Thoracic aorta (tissue), 2 donors: ENCODE results near the gene ZC3H18. TPM values are rescaled to one million over a fixed set of nuclear protein-coding genes. Genes with fewer than 3 reads are reported as not detected.

ENCODE experiments used
- ATAC-seq: fragments of 150-250 bp; one replicate; pipeline ENCODE4 v1.8.0; 2017; ENCODE audit warnings: low read depth; ENCODE audit not compliant: insufficient number of reproducible peaks, low FRiP score
- DNase-seq: peaks from one replicate; pipeline ENCODE4 v3.0.0-alpha.2; 2020; ENCODE audit warnings: low spot score
- H3K27ac ChIP-seq, 2 donors: fragments of 200-600 bp; sonication (generic); 1 replicate in 1 of 2; 2 replicates in 1 of 2; pipeline ENCODE4 v1.5.1; 2016; ENCODE audit warnings: mild to moderate bottlenecking in 2 of 2, moderate library complexity in 2 of 2
- H3K27me3 ChIP-seq: fragments of 200-600 bp; sonication (generic); replicated peaks from 2 replicates; pipeline ENCODE4 v1.6.0; 2016; ENCODE audit warnings: mild to moderate bottlenecking; ENCODE audit not compliant: insufficient read depth
- H3K36me3 ChIP-seq: fragments of 200-600 bp; sonication (generic); one replicate; pipeline ENCODE4 v1.5.1; 2016
- H3K4me1 ChIP-seq, 2 donors: fragments of 200-600 bp; sonication (generic); 1 replicate in 1 of 2; 2 replicates in 1 of 2; pipeline versions ENCODE4 v1.5.1 to v1.6.0; 2016; ENCODE audit warnings: low read depth in 2 of 2, mild to moderate bottlenecking in 1 of 2; ENCODE audit not compliant: control insufficient read depth in 1 of 2
- H3K4me3 ChIP-seq: fragments of 200-600 bp; sonication (generic); 2 replicates; pipeline ENCODE4 v1.5.1; 2016; ENCODE audit warnings: mild to moderate bottlenecking
- H3K9me3 ChIP-seq: fragments of 200-600 bp; sonication (generic); 2 replicates; pipeline ENCODE4 v1.5.1; 2016
- total RNA-seq, 2 donors: library from RNA; depleted of rRNA; stranded (reverse); fragments of >200 nt; gene quantifications; one replicate each; pipeline versions ENCODE4 v1.1.0 to v1.2.3, GENCODE V29; 2016
- TF ChIP-seq, protein P1 (sequence below): fragments of 200-600 bp; sonication (generic); IDR thresholded peaks from one replicate; pipeline ENCODE4 v1.5.1; 2019; ENCODE audit warnings: antibody characterized with exemption

Gene ZC3H18
- total RNA-seq, 2 donors from 2014 or later, result 21.8 to 30.3 TPM

DNA sequence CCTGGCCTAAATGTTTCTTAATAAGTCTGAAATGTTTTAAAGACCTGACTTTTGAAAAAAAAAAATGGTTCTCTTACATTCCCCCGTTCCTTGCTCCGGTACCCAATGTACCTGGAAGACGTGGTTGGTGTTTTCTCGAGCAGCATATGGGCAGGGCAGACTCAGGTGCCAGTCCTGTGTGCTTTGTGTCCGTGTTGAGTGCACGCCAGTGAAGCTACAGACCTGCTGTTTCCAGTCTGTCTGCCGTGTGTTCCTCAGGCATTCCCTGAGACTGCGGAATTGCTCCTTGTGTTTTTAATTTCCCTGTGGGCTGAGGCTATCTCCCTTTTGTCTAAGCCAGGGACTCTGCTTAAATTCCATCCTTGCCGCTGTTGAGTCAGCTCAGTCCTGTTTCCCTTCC lies 56.4 kb downstream of the ZC3H18 start:
- peaks cover 84% of the 10 kb centered on the region for H3K36me3 ChIP-seq
- no peak overlapping the region for H3K4me3 ChIP-seq
- no peak overlapping the region for H3K27ac ChIP-seq
- no peaks in the 10 kb centered on the region for H3K27me3 ChIP-seq
- DNase-seq (no peak), ATAC-seq (no peak)
- no peaks in the 10 kb centered on the region for H3K9me3 ChIP-seq
- H3K4me1 ChIP-seq, result no peaks in the 10 kb centered on the region
- TF ChIP-seq, protein P1, sequence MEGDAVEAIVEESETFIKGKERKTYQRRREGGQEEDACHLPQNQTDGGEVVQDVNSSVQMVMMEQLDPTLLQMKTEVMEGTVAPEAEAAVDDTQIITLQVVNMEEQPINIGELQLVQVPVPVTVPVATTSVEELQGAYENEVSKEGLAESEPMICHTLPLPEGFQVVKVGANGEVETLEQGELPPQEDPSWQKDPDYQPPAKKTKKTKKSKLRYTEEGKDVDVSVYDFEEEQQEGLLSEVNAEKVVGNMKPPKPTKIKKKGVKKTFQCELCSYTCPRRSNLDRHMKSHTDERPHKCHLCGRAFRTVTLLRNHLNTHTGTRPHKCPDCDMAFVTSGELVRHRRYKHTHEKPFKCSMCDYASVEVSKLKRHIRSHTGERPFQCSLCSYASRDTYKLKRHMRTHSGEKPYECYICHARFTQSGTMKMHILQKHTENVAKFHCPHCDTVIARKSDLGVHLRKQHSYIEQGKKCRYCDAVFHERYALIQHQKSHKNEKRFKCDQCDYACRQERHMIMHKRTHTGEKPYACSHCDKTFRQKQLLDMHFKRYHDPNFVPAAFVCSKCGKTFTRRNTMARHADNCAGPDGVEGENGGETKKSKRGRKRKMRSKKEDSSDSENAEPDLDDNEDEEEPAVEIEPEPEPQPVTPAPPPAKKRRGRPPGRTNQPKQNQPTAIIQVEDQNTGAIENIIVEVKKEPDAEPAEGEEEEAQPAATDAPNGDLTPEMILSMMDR, result no peak

DNA sequence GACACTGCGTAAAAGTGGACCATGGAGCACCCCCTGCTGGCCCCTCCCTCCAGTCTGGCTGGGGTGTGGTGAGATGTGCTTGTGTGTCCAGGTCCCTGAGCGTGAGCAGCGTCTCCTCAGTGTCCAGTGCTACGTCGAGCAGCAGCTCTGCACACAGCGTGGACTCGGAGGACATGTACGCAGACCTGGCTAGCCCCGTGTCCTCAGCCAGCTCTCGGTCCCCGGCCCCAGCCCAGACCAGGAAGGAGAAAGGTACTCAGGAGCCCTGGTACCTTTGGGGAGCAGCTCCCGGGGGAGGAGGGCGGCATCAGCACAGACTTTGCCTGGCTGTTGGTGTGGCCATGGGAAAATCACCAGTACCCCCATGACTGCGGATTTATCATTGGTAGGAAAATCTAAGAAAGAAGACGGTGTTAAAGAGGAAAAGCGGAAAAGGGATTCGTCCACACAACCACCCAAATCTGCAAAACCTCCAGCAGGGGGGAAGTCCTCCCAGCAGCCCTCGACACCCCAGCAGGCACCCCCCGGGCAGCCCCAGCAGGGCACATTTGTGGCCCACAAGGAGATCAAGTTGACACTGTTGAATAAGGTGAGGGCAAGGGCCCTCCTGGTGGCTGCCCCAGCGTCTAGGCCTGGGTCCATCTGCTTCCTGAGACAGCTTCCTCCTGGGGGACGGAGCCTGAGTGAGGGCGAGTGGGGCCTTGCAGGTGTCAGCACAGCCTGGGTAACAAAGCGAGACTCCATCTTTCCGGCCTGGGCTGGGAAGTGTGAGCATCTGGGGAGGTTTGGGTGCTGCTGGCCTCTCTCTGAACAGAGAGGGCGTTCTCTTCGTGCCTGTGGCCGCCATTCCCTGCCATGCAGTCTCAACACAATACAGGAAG lies 57.6 kb downstream of the ZC3H18 start:
- H3K4me3 ChIP-seq, result no peak overlapping the region
- DNase-seq, result no peak
- no peaks in the 10 kb centered on the region for H3K4me1 ChIP-seq
- TF ChIP-seq, protein P1, result no peak
- no peaks in the 10 kb centered on the region for H3K27me3 ChIP-seq
- no peaks in the 10 kb centered on the region for H3K9me3 ChIP-seq
- no peak overlapping the region for H3K27ac ChIP-seq
- no peak for ATAC-seq
- peaks cover 87% of the 10 kb centered on the region for H3K36me3 ChIP-seq

DNA sequence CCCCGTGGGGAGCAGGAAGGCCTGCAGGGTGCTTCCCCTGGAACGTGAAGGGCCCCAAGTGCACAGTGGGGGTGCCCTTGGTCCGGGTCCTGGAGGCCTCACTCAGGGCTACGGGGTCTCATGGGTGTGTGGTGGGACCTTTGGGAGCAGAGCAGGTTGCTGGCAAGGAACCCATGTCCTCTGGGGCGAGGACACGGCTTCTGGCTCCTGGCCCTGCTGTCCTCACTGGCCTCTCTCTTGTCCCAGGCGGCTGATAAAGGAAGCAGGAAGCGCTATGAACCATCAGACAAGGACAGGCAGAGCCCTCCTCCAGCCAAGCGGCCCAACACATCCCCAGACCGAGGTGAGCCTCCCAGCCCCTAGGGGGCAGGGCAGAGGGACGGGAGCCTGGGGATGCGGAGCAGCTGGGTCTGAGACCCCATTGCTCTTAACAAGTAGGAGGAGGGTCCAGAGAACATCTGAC lies 58.3 kb downstream of the ZC3H18 start:
- Histone ChIP-seq H3K4me3 (no peak overlapping the region), H3K27ac (no peak overlapping the region), H3K9me3 (no peaks in the 10 kb centered on the region), H3K4me1 (no peaks in the 10 kb centered on the region), H3K27me3 (no peaks in the 10 kb centered on the region), H3K36me3 (peaks cover 80% of the 10 kb centered on the region)
- TF ChIP-seq, protein P1, result no peak
- DNase-seq, result no peak
- ATAC-seq, result no peak

DNA sequence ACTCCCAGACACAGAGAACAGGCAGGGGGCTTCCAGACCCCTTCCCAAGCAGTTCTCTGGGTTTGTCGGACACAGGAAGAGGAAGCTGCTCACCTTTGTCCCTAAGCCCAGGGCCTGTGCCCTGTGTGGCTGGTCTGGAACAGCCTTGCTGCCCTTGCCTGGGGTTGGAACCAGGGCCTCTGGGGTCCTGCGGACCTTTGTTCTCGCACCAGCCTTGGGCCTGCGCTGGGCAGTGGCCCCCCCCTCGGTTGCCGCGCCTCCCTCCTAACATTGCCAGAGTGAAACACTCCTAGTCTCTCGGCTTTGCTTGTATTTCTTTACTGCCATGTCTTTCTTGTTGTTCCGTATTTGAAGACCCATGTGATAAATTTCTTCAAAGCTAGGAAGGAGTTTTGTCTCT lies 59.6 kb downstream of the ZC3H18 start:
- Histone ChIP-seq H3K27me3 (no peaks in the 10 kb centered on the region), H3K36me3 (peaks cover 67% of the 10 kb centered on the region), H3K9me3 (no peaks in the 10 kb centered on the region), H3K27ac (no peak overlapping the region), H3K4me3 (no peak overlapping the region), H3K4me1 (peaks cover 0 to 9% of the 10 kb centered on the region in 2 donors)
- DNase-seq (no peak), ATAC-seq (no peak)
- TF ChIP-seq, protein P1, result no peak

DNA sequence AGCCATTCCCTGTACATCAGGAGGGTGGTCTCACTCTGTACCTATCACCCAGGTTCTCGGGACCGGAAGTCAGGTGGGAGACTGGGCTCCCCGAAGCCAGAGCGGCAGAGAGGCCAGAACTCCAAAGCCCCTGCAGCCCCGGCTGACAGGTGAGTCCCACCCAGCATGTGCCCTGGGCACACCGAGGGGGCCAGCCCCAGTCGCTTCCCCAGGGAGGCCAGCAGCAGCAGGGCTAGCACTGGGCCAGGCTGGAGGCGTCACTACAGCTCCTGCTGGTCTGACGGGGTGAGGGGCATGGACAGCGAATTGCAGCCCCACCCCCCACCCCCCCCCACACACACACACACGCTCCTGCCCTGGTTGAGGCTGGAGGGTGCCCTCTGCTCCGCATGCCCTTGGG lies 60.2 kb downstream of the ZC3H18 start:
- peaks cover 61% of the 10 kb centered on the region for H3K36me3 ChIP-seq
- H3K4me3 ChIP-seq, result no peak overlapping the region
- H3K4me1 ChIP-seq, result peaks cover 0 to 10% of the 10 kb centered on the region in 2 donors
- ATAC-seq (no peak), DNase-seq (no peak)
- TF ChIP-seq, protein P1, result no peak
- no peaks in the 10 kb centered on the region for H3K27me3 ChIP-seq
- no peak overlapping the region for H3K27ac ChIP-seq
- H3K9me3 ChIP-seq, result no peaks in the 10 kb centered on the region
